HG03457 (cell line): ENCODE measurements around the gene NPAS3.

Experiments
- ATAC-seq: cut with Tn5 transposase; IDR thresholded peaks from one replicate; pipeline ENCODE4 v1.9.1; 2021; ENCODE audit warnings: moderate number of reproducible peaks; ENCODE audit not compliant: unreplicated experiment

NPAS3 gene

GRCh38 chr14:33499687-33500086 lies 561.0 kb downstream of the NPAS3 start:
- no peak for ATAC-seq

GRCh38 chr14:33504246-33505099 lies 565.8 kb downstream of the NPAS3 start:
- ATAC-seq, result no peak

GRCh38 chr14:33505266-33505962 lies 566.7 kb downstream of the NPAS3 start:
- no peak for ATAC-seq

GRCh38 chr14:33505963-33506329 lies 567.3 kb downstream of the NPAS3 start:
- no peak for ATAC-seq

- ATAC-seq, result no peak
Measured at GRCh38 chr14:33508126-33509062, 569.7 kb downstream of the NPAS3 start.

- ATAC-seq, result no peak
Measured at GRCh38 chr14:33509454-33509853, 570.8 kb downstream of the NPAS3 start.

GRCh38 chr14:33510063-33510481 lies 571.4 kb downstream of the NPAS3 start:
- ATAC-seq, result no peak

- no peak for ATAC-seq
Measured at GRCh38 chr14:33510991-33511390, 572.3 kb downstream of the NPAS3 start.

GRCh38 chr14:33511851-33512640 lies 573.4 kb downstream of the NPAS3 start:
- no peak for ATAC-seq

- ATAC-seq, result no peak
Measured at GRCh38 chr14:33515441-33515840, 576.8 kb downstream of the NPAS3 start.

GRCh38 chr14:33515899-33516298 lies 577.2 kb downstream of the NPAS3 start:
- ATAC-seq, result no peak

GRCh38 chr14:33516898-33517436 lies 578.3 kb downstream of the NPAS3 start:
- no peak for ATAC-seq

GRCh38 chr14:33521192-33521591 lies 582.5 kb downstream of the NPAS3 start:
- no peak for ATAC-seq

GRCh38 chr14:33524244-33524643 lies 585.6 kb downstream of the NPAS3 start:
- peak; percentile 71 for ATAC-seq

GRCh38 chr14:33525626-33526025 lies 586.9 kb downstream of the NPAS3 start:
- no peak for ATAC-seq

GRCh38 chr14:33527023-33527634 lies 588.5 kb downstream of the NPAS3 start:
- ATAC-seq, result no peak

- no peak for ATAC-seq
Measured at GRCh38 chr14:33528655-33529054, 590.0 kb downstream of the NPAS3 start.

- no peak for ATAC-seq
Measured at GRCh38 chr14:33529787-33530757, 591.4 kb downstream of the NPAS3 start.

- ATAC-seq, result no peak
Measured at GRCh38 chr14:33532553-33532952, 593.9 kb downstream of the NPAS3 start.
